Endothelial cell of umbilical vein (primary cell): ENCODE data around the gene FOXL1. TPM values are rescaled to one million over a fixed set of nuclear protein-coding genes. Genes with fewer than 3 reads are reported as not detected.

Experiments
- BruUV-seq: library from RNA; stranded (reverse); fragments of 400-500 nt; replicated peaks from 2 replicates; lab custom pipeline; 2021; lab: Mats Ljungman, UMichigan
- CTCF ChIA-PET: fragments of 300-600, 350-600 bp; sonication (Branson Sonifier 250); formaldehyde crosslinking; loops from one replicate; lab custom pipeline; 2021; ENCODE audit warnings: antibody characterized with exemption, inconsistent platforms; lab: Charles Lee
- POLR2A ChIA-PET: fragments of 300-600, 350-600 bp; sonication (Branson Sonifier 250); formaldehyde crosslinking; loops from one replicate; lab custom pipeline; 2021; ENCODE audit warnings: antibody characterized with exemption, inconsistent platforms; lab: Charles Lee
- DNase-seq: peaks from one replicate; pipeline ENCODE4 v3.0.0-alpha.2; 2011; ENCODE audit warnings: low read depth, low spot score
- FAIRE-seq: peaks from 2 replicates; lab custom pipeline; 2011; peaks lifted over from hg19 to GRCh38; lab: Jason Lieb, UNC
- H2AFZ ChIP-seq: 2 replicates; pipeline ENCODE4 v1.6.0; 2012; ENCODE audit warnings: low read depth, low read length, control low read depth, inconsistent platforms
- H3K27ac ChIP-seq: 2 replicates; pipeline ENCODE4 v1.5.1; 2011; ENCODE audit warnings: low read depth, mild to moderate bottlenecking, control low read depth, low read length, moderate library complexity; ENCODE audit not compliant: insufficient read depth
- H3K27me3 ChIP-seq, 2 experiments: 2 replicates each; pipeline versions ENCODE4 v1.6.0 to v1.6.1; 2011; ENCODE audit warnings: low read length in 2 of 2, mixed read lengths in 1 of 2; ENCODE audit not compliant: control insufficient read depth in 2 of 2, insufficient read depth in 2 of 2
- H3K36me3 ChIP-seq, 2 experiments: 2 replicates in 1 of 2; 3 replicates in 1 of 2; pipeline ENCODE4 v1.5.1; 2011; ENCODE audit warnings: low read length in 2 of 2, mild to moderate bottlenecking in 1 of 2, moderate library complexity in 1 of 2; ENCODE audit not compliant: control insufficient read depth in 2 of 2, insufficient read depth in 2 of 2; ENCODE audit errors: extremely low read depth in 1 of 2
- H3K4me1 ChIP-seq: 3 replicates; pipeline ENCODE4 v1.5.1; 2011; ENCODE audit warnings: mild to moderate bottlenecking, low read length; ENCODE audit not compliant: control insufficient read depth, insufficient read depth; ENCODE audit errors: extremely low read depth
- H3K4me2 ChIP-seq: 2 replicates; pipeline ENCODE4 v1.6.1; 2011; ENCODE audit warnings: low read length, control low read depth, mixed read lengths; ENCODE audit not compliant: insufficient read depth
- H3K4me3 ChIP-seq, 3 experiments: fragments of 200-600 bp in 1 of 3; sonication (generic), shearing (Covaris generic) in 1 of 3; replicated peaks in 1 of 3; 2 replicates each; pipeline ENCODE4 v1.5.1; 2011 to 2016; ENCODE audit warnings: control low read depth in 3 of 3, low read length in 3 of 3, mild to moderate bottlenecking in 2 of 3, inconsistent platforms in 1 of 3, low read depth in 1 of 3, moderate library complexity in 1 of 3; ENCODE audit not compliant: insufficient read depth in 1 of 3
- H3K79me2 ChIP-seq: 2 replicates; pipeline ENCODE4 v1.6.0; 2012; ENCODE audit warnings: low read length, inconsistent platforms; ENCODE audit not compliant: control insufficient read depth, insufficient read depth
- H3K9ac ChIP-seq: replicated peaks from 2 replicates; pipeline ENCODE3; 2011; ENCODE audit warnings: low read length, control low read depth; ENCODE audit not compliant: insufficient read depth; ENCODE audit errors: extremely low read depth
- H3K9me1 ChIP-seq: replicated peaks from 3 replicates; pipeline ENCODE4 v1.6.0; 2011; ENCODE audit warnings: mild to moderate bottlenecking, low read length; ENCODE audit not compliant: control insufficient read depth, insufficient read depth; ENCODE audit errors: extremely low read depth
- H3K9me3 ChIP-seq: replicated peaks from 2 replicates; pipeline ENCODE4 v1.5.1; 2012; ENCODE audit warnings: low read length, inconsistent platforms; ENCODE audit not compliant: control insufficient read depth, insufficient read depth
- H4K20me1 ChIP-seq: replicated peaks from 2 replicates; pipeline ENCODE3; 2011; ENCODE audit warnings: mild to moderate bottlenecking, low read length; ENCODE audit not compliant: control insufficient read depth, insufficient read depth; ENCODE audit errors: extremely low read depth
- EZH2 ChIP-seq: IDR thresholded peaks from 2 replicates; pipeline ENCODE4 v1.6.1; 2012; ENCODE audit warnings: borderline replicate concordance, low read depth, mild to moderate bottlenecking, moderate library complexity, low read length, inconsistent platforms; ENCODE audit not compliant: severe bottlenecking
- FOS ChIP-seq: IDR thresholded peaks from 2 replicates; pipeline ENCODE4 v1.6.1; 2011; ENCODE audit warnings: mild to moderate bottlenecking, low read length, moderate library complexity, borderline replicate concordance; ENCODE audit not compliant: insufficient read depth
- GATA2 ChIP-seq: IDR thresholded peaks from 2 replicates; pipeline ENCODE4 v1.7.0; 2011; ENCODE audit warnings: low read depth, mild to moderate bottlenecking, moderate library complexity, mixed read lengths, low read length; ENCODE audit not compliant: insufficient read length, insufficient read depth
- JUN ChIP-seq: IDR thresholded peaks from 2 replicates; pipeline ENCODE4 v1.6.1; 2011; ENCODE audit warnings: borderline replicate concordance, low read depth; ENCODE audit not compliant: insufficient read length, insufficient read depth
- MYC ChIP-seq: IDR thresholded peaks from one replicate; pipeline ENCODE4 v1.6.1; 2011; ENCODE audit warnings: mild to moderate bottlenecking, low read depth, low read length
- POLR2A ChIP-seq: IDR thresholded peaks from 2 replicates; pipeline ENCODE4 v1.6.1; 2012; ENCODE audit warnings: low read depth, mild to moderate bottlenecking, control low read depth, low read length
- POLR2AphosphoS5 ChIP-seq: IDR thresholded peaks from 2 replicates; pipeline ENCODE4 v1.6.1; 2012; ENCODE audit warnings: low read depth, mild to moderate bottlenecking, control low read depth, low read length, moderate library complexity; ENCODE audit not compliant: insufficient read depth
- dilution Hi-C: fragments of 300-500 bp; cut with MboI; formaldehyde crosslinking; loops from one replicate; pipeline ENCODE4 v1.15.0; 2019; ENCODE audit warnings: low sequenced_read_pairs; ENCODE audit not compliant: extremely low pct_ligation_motif_present
- intact Hi-C: fragments of 100-400 bp; cut with micrococcal nuclease; formaldehyde crosslinking; loops from one replicate; pipeline ENCODE4 v1.10.0; 2022
- polyA plus RNA-seq, 4 experiments: library from polyadenylated mRNA; depleted of rRNA in 3 of 4; stranded (reverse) in 3 of 4; unstranded in 1 of 4; fragments of >200 nt; gene quantifications; 2 replicates each; pipeline versions ENCODE4 v1.2.1 to v1.2.3, GENCODE V29; 2011 to 2012; ENCODE audit warnings: missing spikeins in 1 of 4
- total RNA-seq: library from RNA; stranded (reverse); gene quantifications from 2 replicates; pipeline ENCODE4 v1.2.3, GENCODE V29; 2021
- TF ChIP-seq, protein P1 (sequence below): IDR thresholded peaks from 2 replicates; pipeline ENCODE4 v1.6.1; 2011; ENCODE audit not compliant: insufficient read depth, insufficient read length
- TF ChIP-seq, protein P2 (sequence below), 2 donors: IDR thresholded peaks; 1 replicate in 1 of 2; 2 replicates in 1 of 2; pipeline ENCODE4 v1.5.1; 2011; ENCODE audit warnings: low read length in 2 of 2, mild to moderate bottlenecking in 2 of 2, moderate library complexity in 2 of 2, control low read depth in 1 of 2, inconsistent platforms in 1 of 2, low read depth in 1 of 2; ENCODE audit not compliant: insufficient read depth in 1 of 2; ENCODE audit errors: extremely low read depth in 1 of 2

FOXL1 gene
- total and polyA plus RNA-seq, 2 donors (not counting 3 experiments of a cell fraction or from before 2014, with no cell fraction given), result 2.8 to 3.8 TPM

DNA sequence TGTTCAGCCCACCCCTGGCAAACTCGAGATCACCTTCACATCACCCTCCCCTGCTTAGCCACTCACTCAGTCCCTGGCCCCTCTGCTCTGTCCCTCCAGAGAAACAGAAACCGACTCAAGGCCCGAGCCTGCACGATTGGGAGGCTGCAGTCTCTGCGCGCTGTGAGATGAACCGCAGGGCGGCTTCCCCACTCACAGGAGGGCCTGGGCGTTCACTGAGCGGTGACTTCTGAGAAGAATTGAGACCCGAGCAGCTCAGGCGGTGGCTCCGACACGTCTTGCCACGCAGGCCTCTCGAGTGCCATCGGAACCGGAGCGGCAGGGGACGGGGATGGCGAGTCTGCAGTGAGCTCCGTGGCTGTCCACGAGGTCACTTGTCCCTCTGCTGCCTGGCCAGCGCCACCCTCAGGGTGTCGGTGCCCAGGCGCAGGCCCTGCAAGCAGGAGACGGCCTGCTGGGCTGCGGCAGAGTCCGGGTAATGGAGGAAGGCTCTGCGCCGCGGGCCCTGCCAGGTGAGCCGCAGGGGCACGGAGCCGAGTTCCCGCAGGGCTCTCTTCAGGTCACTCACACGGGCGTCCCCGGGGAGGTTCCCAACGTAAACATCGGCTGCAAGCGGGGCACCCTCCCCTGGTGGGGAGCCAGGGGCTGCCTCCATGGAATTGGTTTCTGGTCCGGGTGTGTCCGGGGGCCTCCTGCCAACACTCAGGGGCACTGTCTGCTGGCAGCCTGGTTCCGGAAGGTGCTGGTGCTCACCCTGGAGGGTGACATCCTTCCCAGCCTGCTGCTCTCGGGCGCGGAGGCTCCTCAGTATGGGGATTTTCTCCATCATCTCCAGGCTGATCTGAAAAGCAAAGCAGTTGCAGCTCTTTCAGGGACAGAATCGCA is 46.5 kb upstream of the FOXL1 start:
- DNase-seq (no peak), FAIRE-seq (no peak)
- Histone ChIP-seq H2AFZ (no peak overlapping the region), H3K4me2 (no peak overlapping the region), H3K9me1 (no peaks in the 10 kb centered on the region), H3K4me3 (no peak overlapping the region), H3K36me3 (peaks cover 0 to 6% of the 10 kb centered on the region in 2 experiments), H3K79me2 (no peaks in the 10 kb centered on the region), H3K27ac (no peak overlapping the region), H4K20me1 (no peaks in the 10 kb centered on the region), H3K9ac (no peak overlapping the region), H3K9me3 (no peaks in the 10 kb centered on the region), H3K27me3 (no peaks in the 10 kb centered on the region), H3K4me1 (no peaks in the 10 kb centered on the region)
- intact Hi-C loops (no loop called here), dilution Hi-C loops (no loop called here)
- ChIA-PET CTCF (interaction anchor here (1.6 kb wide), 1 partner anchor 11 kb away, joined by 3 read pairs; no protein-coding TSS in a partner anchor), POLR2A (no interaction called here)
- no TSS peak for BruUV-seq
- TF ChIP-seq EZH2 (no peak), POLR2A (no peak), JUN (no peak), GATA2 (no peak), POLR2AphosphoS5 (no peak), MYC (no peak), FOS (no peak)
- TF ChIP-seq, protein P1, sequence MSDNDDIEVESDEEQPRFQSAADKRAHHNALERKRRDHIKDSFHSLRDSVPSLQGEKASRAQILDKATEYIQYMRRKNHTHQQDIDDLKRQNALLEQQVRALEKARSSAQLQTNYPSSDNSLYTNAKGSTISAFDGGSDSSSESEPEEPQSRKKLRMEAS, result no peak
- TF ChIP-seq, protein P2, sequence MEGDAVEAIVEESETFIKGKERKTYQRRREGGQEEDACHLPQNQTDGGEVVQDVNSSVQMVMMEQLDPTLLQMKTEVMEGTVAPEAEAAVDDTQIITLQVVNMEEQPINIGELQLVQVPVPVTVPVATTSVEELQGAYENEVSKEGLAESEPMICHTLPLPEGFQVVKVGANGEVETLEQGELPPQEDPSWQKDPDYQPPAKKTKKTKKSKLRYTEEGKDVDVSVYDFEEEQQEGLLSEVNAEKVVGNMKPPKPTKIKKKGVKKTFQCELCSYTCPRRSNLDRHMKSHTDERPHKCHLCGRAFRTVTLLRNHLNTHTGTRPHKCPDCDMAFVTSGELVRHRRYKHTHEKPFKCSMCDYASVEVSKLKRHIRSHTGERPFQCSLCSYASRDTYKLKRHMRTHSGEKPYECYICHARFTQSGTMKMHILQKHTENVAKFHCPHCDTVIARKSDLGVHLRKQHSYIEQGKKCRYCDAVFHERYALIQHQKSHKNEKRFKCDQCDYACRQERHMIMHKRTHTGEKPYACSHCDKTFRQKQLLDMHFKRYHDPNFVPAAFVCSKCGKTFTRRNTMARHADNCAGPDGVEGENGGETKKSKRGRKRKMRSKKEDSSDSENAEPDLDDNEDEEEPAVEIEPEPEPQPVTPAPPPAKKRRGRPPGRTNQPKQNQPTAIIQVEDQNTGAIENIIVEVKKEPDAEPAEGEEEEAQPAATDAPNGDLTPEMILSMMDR (IDR thresholded peaks at IDR 0.05; ENCODE audit: extremely low read depth in 1 of 2, insufficient read depth in 1 of 2, low read depth in 1 of 2, low read length in 2 of 2), result no peak
